CD4-positive, alpha-beta memory T cell (primary cell): ENCODE results near the gene NSUN7. TPM values are rescaled to one million over a fixed set of nuclear protein-coding genes. Genes with fewer than 3 reads are reported as not detected.
"Not testable (repeated sequence)": the region's sequence is repeated elsewhere in the genome, so short reads cannot be mapped to it uniquely, and the experiment has no call there.

Experiments used
- CTCF ChIA-PET: fragments of 350-600 bp; sonication (Branson Sonifier 250); formaldehyde crosslinking; loops from one replicate; lab custom pipeline; 2021; ENCODE audit warnings: inconsistent platforms; ENCODE audit not compliant: partially characterized antibody; lab: Charles Lee
- POLR2A ChIA-PET: fragments of 350-600 bp; sonication (Branson Sonifier 250); formaldehyde crosslinking; loops from one replicate; lab custom pipeline; 2021; ENCODE audit not compliant: partially characterized antibody; lab: Charles Lee
- DNase-seq, 5 donors: peaks; one replicate each; pipeline versions ENCODE4 v3.0.0 to v3.0.0-alpha.2; 2020 to 2022; ENCODE audit warnings: mixed read lengths in 1 of 5
- H3K27ac ChIP-seq: one replicate; pipeline ENCODE4 v1.7.0; 2013; ENCODE audit warnings: low read depth, low read length
- H3K27me3 ChIP-seq: 2 replicates; pipeline ENCODE4 v1.7.0; 2013; ENCODE audit warnings: mild to moderate bottlenecking, low read length, moderate library complexity; ENCODE audit not compliant: insufficient read depth
- H3K36me3 ChIP-seq: 2 replicates; pipeline ENCODE4 v1.7.0; 2013; ENCODE audit warnings: mild to moderate bottlenecking, low read length, moderate library complexity; ENCODE audit not compliant: insufficient read depth
- H3K4me1 ChIP-seq: 2 replicates; pipeline ENCODE4 v1.7.0; 2013; ENCODE audit warnings: mild to moderate bottlenecking, low read length, moderate library complexity; ENCODE audit not compliant: insufficient read depth
- H3K4me3 ChIP-seq, 2 donors: one replicate each; pipeline ENCODE4 v1.7.0; 2013; ENCODE audit warnings: low read length in 2 of 2, mild to moderate bottlenecking in 1 of 2
- H3K9me3 ChIP-seq, 2 donors: one replicate each; pipeline ENCODE4 v1.7.0; 2013; ENCODE audit warnings: low read length in 2 of 2, control low read depth in 1 of 2; ENCODE audit not compliant: control insufficient read depth in 1 of 2
- H3K27ac Mint-ChIP-seq, 7 donors: one replicate each; pipeline ENCODE4 v1.8.0; 2020 to 2021; ENCODE audit warnings: mixed read lengths in 7 of 7, mild to moderate bottlenecking in 6 of 7, inconsistent platforms in 3 of 7, moderate library complexity in 3 of 7
- H3K27me3 Mint-ChIP-seq, 2 donors: one replicate each; pipeline ENCODE4 v1.8.0; 2020 to 2021; ENCODE audit warnings: mixed read lengths in 2 of 2
- H3K36me3 Mint-ChIP-seq, 2 donors: one replicate each; pipeline ENCODE4 v1.8.0; 2020 to 2021; ENCODE audit warnings: mixed read lengths in 2 of 2, inconsistent platforms in 1 of 2, mild to moderate bottlenecking in 1 of 2
- H3K4me1 Mint-ChIP-seq, 4 donors: one replicate each; pipeline ENCODE4 v1.8.0; 2020 to 2021; ENCODE audit warnings: mixed read lengths in 4 of 4, mild to moderate bottlenecking in 1 of 4
- H3K4me3 Mint-ChIP-seq, 8 donors: one replicate each; pipeline ENCODE4 v1.8.0; 2020 to 2021; ENCODE audit warnings: mixed read lengths in 8 of 8, mild to moderate bottlenecking in 7 of 8, moderate library complexity in 6 of 8, inconsistent platforms in 3 of 8
- H3K9me3 Mint-ChIP-seq, 8 donors: one replicate each; pipeline ENCODE4 v1.8.0; 2020 to 2021; ENCODE audit warnings: mixed read lengths in 8 of 8, mild to moderate bottlenecking in 5 of 8, inconsistent platforms in 3 of 8, moderate library complexity in 1 of 8
- intact Hi-C: fragments of 100-400 bp; cut with micrococcal nuclease; formaldehyde crosslinking; loops from one replicate; pipeline ENCODE4 v1.15.1; 2023
- polyA plus RNA-seq, 2 donors: library from polyadenylated mRNA; unstranded; fragments of 300-500 nt; fragmentation: Illumina TruSeq; gene quantifications; one replicate each; pipeline ENCODE4 v1.2.3, GENCODE V29; 2021
- total RNA-seq, 2 experiments: library from RNA; stranded (reverse); gene quantifications; one replicate each; pipeline ENCODE4 v1.2.3, GENCODE V29; 2021

The NSUN7 gene
- total and polyA plus RNA-seq, 4 experiments from 2014 or later, result not detected

- no peak overlapping the region for H3K4me3 Mint-ChIP-seq
- ChIA-PET CTCF (no interaction called here), POLR2A (no interaction called here)
- H3K36me3 Mint-ChIP-seq, result no peaks in the 10 kb centered on the region
- Histone ChIP-seq H3K9me3 (no peaks in the 10 kb centered on the region), H3K36me3 (no peaks in the 10 kb centered on the region), H3K27ac (no peak overlapping the region), H3K4me1 (no peaks in the 10 kb centered on the region), H3K4me3 (no peak overlapping the region), H3K27me3 (no peaks in the 10 kb centered on the region)
- no peak for DNase-seq
- H3K4me1 Mint-ChIP-seq, result no peaks in the 10 kb centered on the region
- H3K27ac Mint-ChIP-seq, result peak overlapping the region in 1 of 7 donors; percentile 7
- H3K9me3 Mint-ChIP-seq, result peaks cover 0 to 2% (median 0%) of the 10 kb centered on the region in 8 donors
- peaks cover 4 to 6% of the 10 kb centered on the region in 2 donors for H3K27me3 Mint-ChIP-seq
- intact Hi-C loops, result no loop called here
These were observed 62.6 kb downstream of the NSUN7 start for GRCh38 chr4:40812386-40812785.

- no peak overlapping the region for H3K27ac ChIP-seq
- Mint-ChIP-seq H3K4me1 (no peaks in the 10 kb centered on the region), H3K27me3 (peaks cover 4 to 6% of the 10 kb centered on the region in 2 donors), H3K9me3 (peaks cover 0 to 2% (median 0%) of the 10 kb centered on the region in 8 donors), H3K4me3 (no peak overlapping the region), H3K27ac (no peak overlapping the region), H3K36me3 (no peaks in the 10 kb centered on the region)
- ChIA-PET POLR2A (no interaction called here), CTCF (no interaction called here)
- no peak for DNase-seq
- intact Hi-C loops, result no loop called here
- H3K4me3 ChIP-seq, result no peak overlapping the region
- H3K9me3 ChIP-seq, result no peaks in the 10 kb centered on the region
- no peaks in the 10 kb centered on the region for H3K4me1 ChIP-seq
- H3K27me3 ChIP-seq, result no peaks in the 10 kb centered on the region
- no peaks in the 10 kb centered on the region for H3K36me3 ChIP-seq
These were observed 63.1 kb downstream of the NSUN7 start for GRCh38 chr4:40812856-40813255.

GRCh38 chr4:40817157-40817556 is 67.4 kb downstream of the NSUN7 start:
- CTCF ChIA-PET, DNase-seq, H3K27me3 Mint-ChIP-seq, H3K36me3 Mint-ChIP-seq, H3K4me3 ChIP-seq, H3K27ac Mint-ChIP-seq, H3K9me3 Mint-ChIP-seq, H3K4me1 ChIP-seq, POLR2A ChIA-PET, H3K36me3 ChIP-seq, intact Hi-C loops, H3K27ac ChIP-seq, H3K4me3 Mint-ChIP-seq, H3K27me3 ChIP-seq, H3K4me1 Mint-ChIP-seq, H3K9me3 ChIP-seq: not testable (repeated sequence)

- CTCF ChIA-PET, result no interaction called here
- H3K4me1 Mint-ChIP-seq, result no peaks in the 10 kb centered on the region
- intact Hi-C loops, result no loop called here
- Histone ChIP-seq H3K36me3 (no peaks in the 10 kb centered on the region), H3K27me3 (no peaks in the 10 kb centered on the region), H3K9me3 (no peaks in the 10 kb centered on the region), H3K4me3 (no peak overlapping the region), H3K4me1 (no peaks in the 10 kb centered on the region), H3K27ac (no peak overlapping the region)
- H3K4me3 Mint-ChIP-seq, result no peak overlapping the region
- H3K36me3 Mint-ChIP-seq, result no peaks in the 10 kb centered on the region
- H3K27me3 Mint-ChIP-seq, result peaks cover 0 to 2% of the 10 kb centered on the region in 2 donors
- POLR2A ChIA-PET, result no interaction called here
- peaks cover 0 to 3% (median 0%) of the 10 kb centered on the region in 8 donors for H3K9me3 Mint-ChIP-seq
- DNase-seq, result no peak
- H3K27ac Mint-ChIP-seq, result no peak overlapping the region
These were observed 70.3 kb downstream of the NSUN7 start for GRCh38 chr4:40820101-40820500.

GRCh38 chr4:40822420-40823166 is 72.8 kb downstream of the NSUN7 start:
- intact Hi-C loops, result no loop called here
- ChIA-PET CTCF (no interaction called here), POLR2A (no interaction called here)
- no peaks in the 10 kb centered on the region for H3K27me3 ChIP-seq
- H3K9me3 ChIP-seq, result no peaks in the 10 kb centered on the region
- H3K27ac ChIP-seq, result no peak overlapping the region
- Mint-ChIP-seq H3K27me3 (peaks cover 0 to 2% of the 10 kb centered on the region in 2 donors), H3K27ac (no peak overlapping the region), H3K4me1 (peaks cover 0 to 2% (median 1%) of the 10 kb centered on the region in 4 donors), H3K4me3 (no peak overlapping the region), H3K9me3 (peaks cover 0 to 1% (median 0%) of the 10 kb centered on the region in 8 donors), H3K36me3 (no peaks in the 10 kb centered on the region)
- H3K4me3 ChIP-seq, result no peak overlapping the region
- no peaks in the 10 kb centered on the region for H3K4me1 ChIP-seq
- no peaks in the 10 kb centered on the region for H3K36me3 ChIP-seq
- DNase-seq, result no peak

- DNase-seq, result no peak
- no peaks in the 10 kb centered on the region for H3K36me3 ChIP-seq
- Mint-ChIP-seq H3K9me3 (peaks cover 0 to 6% (median 0%) of the 10 kb centered on the region in 8 donors), H3K36me3 (no peaks in the 10 kb centered on the region), H3K4me3 (no peak overlapping the region), H3K27me3 (peaks cover 3 to 5% of the 10 kb centered on the region in 2 donors), H3K27ac (no peak overlapping the region), H3K4me1 (peaks cover 0 to 2% (median 1%) of the 10 kb centered on the region in 4 donors)
- CTCF ChIA-PET, result interaction anchor here (1.0 kb wide), 1 partner anchor 16 kb away, joined by 4 read pairs; no protein-coding TSS in a partner anchor
- no peaks in the 10 kb centered on the region for H3K9me3 ChIP-seq
- intact Hi-C loops, result no loop called here
- POLR2A ChIA-PET, result no interaction called here
- no peaks in the 10 kb centered on the region for H3K27me3 ChIP-seq
- no peak overlapping the region for H3K4me3 ChIP-seq
- H3K4me1 ChIP-seq, result no peaks in the 10 kb centered on the region
- H3K27ac ChIP-seq, result no peak overlapping the region
These were observed 75.5 kb downstream of the NSUN7 start for GRCh38 chr4:40825014-40825838.

- intact Hi-C loops, result no loop called here
- H3K9me3 ChIP-seq, result no peaks in the 10 kb centered on the region
These were observed 77.1 kb downstream of the NSUN7 start for GRCh38 chr4:40826821-40827220.

More at GRCh38 chr4:40826821-40827220, 77.1 kb downstream of the NSUN7 start:
- peaks cover 3 to 6% of the 10 kb centered on the region in 2 donors for H3K27me3 Mint-ChIP-seq
- no peak overlapping the region for H3K27ac ChIP-seq
- H3K4me1 ChIP-seq, result no peaks in the 10 kb centered on the region
- no peaks in the 10 kb centered on the region for H3K36me3 Mint-ChIP-seq
- CTCF ChIA-PET, result no interaction called here
- DNase-seq, result no peak
- peak overlapping the region in 1 of 7 donors; percentile 41 for H3K27ac Mint-ChIP-seq
- H3K4me3 ChIP-seq, result no peak overlapping the region
- POLR2A ChIA-PET, result no interaction called here
- H3K27me3 ChIP-seq, result no peaks in the 10 kb centered on the region
- peaks cover 0 to 2% (median 1%) of the 10 kb centered on the region in 4 donors for H3K4me1 Mint-ChIP-seq
- no peaks in the 10 kb centered on the region for H3K36me3 ChIP-seq
- H3K4me3 Mint-ChIP-seq, result no peak overlapping the region
- H3K9me3 Mint-ChIP-seq, result peaks cover 0 to 6% (median 0%) of the 10 kb centered on the region in 8 donors
